Osteocyte (in vitro differentiated cells): Measurements from ENCODE around the gene CASZ1. TPM values are rescaled to one million over a fixed set of nuclear protein-coding genes. Genes with fewer than 3 reads are reported as not detected.

Experiments
- DNase-seq: peaks from one replicate; pipeline ENCODE4 v3.0.0; 2021; ENCODE audit warnings: mixed read lengths; ENCODE audit not compliant: unreplicated experiment; ENCODE audit errors: extremely low spot score
- H3K27ac Mint-ChIP-seq: one replicate; pipeline ENCODE4 v1.8.0; 2021; ENCODE audit warnings: mild to moderate bottlenecking, mixed read lengths; ENCODE audit not compliant: unreplicated experiment
- H3K27me3 Mint-ChIP-seq: one replicate; pipeline ENCODE4 v1.8.0; 2021; ENCODE audit warnings: mixed read lengths; ENCODE audit not compliant: unreplicated experiment
- H3K36me3 Mint-ChIP-seq: one replicate; pipeline ENCODE4 v1.8.0; 2021; ENCODE audit warnings: mixed read lengths; ENCODE audit not compliant: unreplicated experiment
- H3K4me1 Mint-ChIP-seq: one replicate; pipeline ENCODE4 v1.8.0; 2021; ENCODE audit warnings: mixed read lengths; ENCODE audit not compliant: unreplicated experiment
- H3K4me3 Mint-ChIP-seq: one replicate; pipeline ENCODE4 v1.8.0; 2021; ENCODE audit warnings: mild to moderate bottlenecking, moderate library complexity, mixed read lengths; ENCODE audit not compliant: unreplicated experiment
- H3K9me3 Mint-ChIP-seq: one replicate; pipeline ENCODE4 v1.8.0; 2021; ENCODE audit warnings: mixed read lengths; ENCODE audit not compliant: unreplicated experiment
- total RNA-seq: library from RNA; stranded (reverse); gene quantifications from 2 replicates; pipeline ENCODE4 v1.2.1, GENCODE V29; 2021
- TF ChIP-seq, protein P1 (sequence below): fragments of 200-600 bp; sonication (generic); IDR thresholded peaks from 2 replicates; pipeline ENCODE4 v1.5.0; 2021; ENCODE audit warnings: antibody characterized with exemption, mild to moderate bottlenecking, moderate library complexity

The CASZ1 gene
- total RNA-seq, 1 donor from 2014 or later, result 1.2 TPM

DNA sequence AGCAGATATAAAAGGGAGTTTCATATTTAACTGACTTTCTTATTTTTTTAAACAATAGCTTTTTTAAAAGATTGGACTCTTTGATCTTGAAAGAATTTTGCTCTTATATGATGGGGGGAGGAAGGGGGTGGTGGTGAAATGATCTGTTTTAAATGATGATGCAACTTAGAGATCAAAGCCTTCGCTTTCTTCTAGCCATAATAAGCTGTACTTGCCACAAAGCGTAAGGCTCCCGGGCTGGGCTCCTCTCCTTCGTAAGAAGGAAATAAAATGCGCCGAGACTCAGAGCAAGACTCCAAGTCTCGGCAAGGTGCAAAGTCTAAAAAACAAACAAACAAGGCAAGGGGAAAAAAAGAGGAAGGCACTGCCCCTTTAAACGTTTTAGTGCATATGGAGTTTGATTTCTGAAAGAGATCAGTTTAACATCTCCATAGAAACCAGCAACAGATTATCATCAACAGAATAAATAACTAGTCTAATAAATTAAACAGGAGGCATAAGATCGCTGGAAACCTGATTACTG lies 3.3 kb downstream of the CASZ1 start:
- TF ChIP-seq, protein P1, sequence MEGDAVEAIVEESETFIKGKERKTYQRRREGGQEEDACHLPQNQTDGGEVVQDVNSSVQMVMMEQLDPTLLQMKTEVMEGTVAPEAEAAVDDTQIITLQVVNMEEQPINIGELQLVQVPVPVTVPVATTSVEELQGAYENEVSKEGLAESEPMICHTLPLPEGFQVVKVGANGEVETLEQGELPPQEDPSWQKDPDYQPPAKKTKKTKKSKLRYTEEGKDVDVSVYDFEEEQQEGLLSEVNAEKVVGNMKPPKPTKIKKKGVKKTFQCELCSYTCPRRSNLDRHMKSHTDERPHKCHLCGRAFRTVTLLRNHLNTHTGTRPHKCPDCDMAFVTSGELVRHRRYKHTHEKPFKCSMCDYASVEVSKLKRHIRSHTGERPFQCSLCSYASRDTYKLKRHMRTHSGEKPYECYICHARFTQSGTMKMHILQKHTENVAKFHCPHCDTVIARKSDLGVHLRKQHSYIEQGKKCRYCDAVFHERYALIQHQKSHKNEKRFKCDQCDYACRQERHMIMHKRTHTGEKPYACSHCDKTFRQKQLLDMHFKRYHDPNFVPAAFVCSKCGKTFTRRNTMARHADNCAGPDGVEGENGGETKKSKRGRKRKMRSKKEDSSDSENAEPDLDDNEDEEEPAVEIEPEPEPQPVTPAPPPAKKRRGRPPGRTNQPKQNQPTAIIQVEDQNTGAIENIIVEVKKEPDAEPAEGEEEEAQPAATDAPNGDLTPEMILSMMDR, result no peak
- no peaks in the 10 kb centered on the region for H3K9me3 Mint-ChIP-seq
- no peaks in the 10 kb centered on the region for H3K36me3 Mint-ChIP-seq
- H3K27me3 Mint-ChIP-seq, result peaks cover 33% of the 10 kb centered on the region
- H3K27ac Mint-ChIP-seq, result no peak overlapping the region
- peaks cover 20% of the 10 kb centered on the region for H3K4me1 Mint-ChIP-seq
- no peak for DNase-seq
- H3K4me3 Mint-ChIP-seq, result peak overlapping the region; percentile 63

DNA sequence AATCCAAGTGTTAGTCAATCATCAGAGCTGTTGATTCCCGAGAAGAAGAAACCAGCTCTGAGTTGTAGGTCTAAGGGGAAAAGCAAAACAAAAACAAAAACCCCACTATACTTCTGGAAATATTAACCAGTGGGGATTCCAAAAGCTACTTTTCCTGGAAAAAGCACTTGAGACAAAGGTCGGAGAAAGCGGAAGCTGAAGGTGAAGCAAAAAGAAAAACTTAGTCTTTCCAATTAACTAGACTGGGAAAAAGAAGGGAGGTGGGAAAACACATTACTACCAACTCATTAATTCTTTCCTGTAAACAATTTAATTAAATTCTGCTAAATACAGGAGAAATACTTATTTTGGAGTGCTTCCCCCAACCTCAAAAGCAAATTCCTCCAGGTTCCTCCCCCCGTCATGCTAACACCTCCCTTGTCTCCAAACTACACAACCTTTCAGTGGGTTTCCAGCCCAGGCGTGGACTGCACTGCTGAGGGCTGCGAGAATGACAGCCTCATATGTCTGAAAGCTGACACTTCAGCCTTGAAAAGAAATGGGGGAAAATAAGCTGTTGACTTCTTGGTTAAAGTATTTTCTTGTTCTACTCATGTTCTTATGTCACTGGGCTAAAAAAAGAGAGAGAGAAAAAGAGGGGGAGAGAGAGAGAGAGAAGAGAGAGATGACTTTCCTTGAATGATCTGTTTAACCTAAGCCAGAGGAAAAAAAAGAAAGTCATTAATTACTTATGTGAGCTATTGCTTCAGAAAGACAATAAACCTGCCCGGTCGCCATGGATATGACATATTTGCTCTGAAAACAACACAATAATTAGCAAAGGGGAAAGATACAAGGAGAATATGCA lies 5.1 kb downstream of the CASZ1 start:
- Mint-ChIP-seq H3K27ac (no peak overlapping the region), H3K27me3 (peaks cover 39% of the 10 kb centered on the region), H3K9me3 (no peaks in the 10 kb centered on the region), H3K36me3 (no peaks in the 10 kb centered on the region), H3K4me1 (peaks cover 20% of the 10 kb centered on the region), H3K4me3 (no peak overlapping the region)
- TF ChIP-seq, protein P1, result no peak
- DNase-seq, result no peak

DNA sequence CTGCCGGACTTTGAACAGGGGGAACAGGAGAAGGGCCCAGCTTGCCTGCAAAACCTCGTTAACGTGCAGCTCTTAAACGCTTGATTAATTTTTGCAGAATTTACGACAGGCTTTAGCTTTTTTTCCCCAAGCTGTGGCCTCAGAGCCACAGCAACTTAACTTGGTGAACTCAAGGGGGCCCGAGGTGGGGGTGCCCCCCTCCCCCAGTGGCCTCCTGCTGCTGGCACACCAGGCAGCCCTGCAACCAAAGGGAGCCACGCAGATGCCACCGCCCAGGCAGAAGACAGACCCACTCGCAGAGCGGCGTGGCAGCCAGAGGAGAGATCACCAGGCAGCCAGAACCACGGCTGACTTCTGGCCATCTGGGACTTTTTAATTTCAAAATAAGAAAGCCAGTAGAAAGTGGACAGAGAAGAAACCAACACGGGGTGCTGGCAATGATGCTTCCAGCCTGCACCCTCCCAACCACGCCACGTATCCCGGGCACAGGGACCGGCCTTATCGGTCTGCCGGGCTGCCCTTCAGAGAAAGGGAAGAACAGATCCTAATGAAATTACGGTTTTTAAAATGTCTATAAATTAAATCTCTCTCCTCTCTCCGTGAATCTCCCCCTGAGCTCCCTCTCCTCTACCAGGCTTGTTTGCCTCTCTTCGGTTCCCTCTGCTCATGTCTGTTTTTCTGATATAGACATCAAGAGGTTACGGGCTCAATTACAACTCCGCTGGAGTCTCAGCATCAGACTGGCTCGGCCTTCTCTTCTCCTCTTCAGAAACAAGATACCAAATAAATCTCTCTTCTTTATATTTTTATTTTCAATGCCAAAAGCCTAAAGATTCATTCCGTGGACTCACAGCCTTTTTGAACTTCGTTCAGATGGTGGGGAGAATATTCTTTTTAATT lies 6.4 kb downstream of the CASZ1 start:
- peaks cover 16% of the 10 kb centered on the region for H3K4me1 Mint-ChIP-seq
- DNase-seq, result no peak
- TF ChIP-seq, protein P1, result no peak

DNA sequence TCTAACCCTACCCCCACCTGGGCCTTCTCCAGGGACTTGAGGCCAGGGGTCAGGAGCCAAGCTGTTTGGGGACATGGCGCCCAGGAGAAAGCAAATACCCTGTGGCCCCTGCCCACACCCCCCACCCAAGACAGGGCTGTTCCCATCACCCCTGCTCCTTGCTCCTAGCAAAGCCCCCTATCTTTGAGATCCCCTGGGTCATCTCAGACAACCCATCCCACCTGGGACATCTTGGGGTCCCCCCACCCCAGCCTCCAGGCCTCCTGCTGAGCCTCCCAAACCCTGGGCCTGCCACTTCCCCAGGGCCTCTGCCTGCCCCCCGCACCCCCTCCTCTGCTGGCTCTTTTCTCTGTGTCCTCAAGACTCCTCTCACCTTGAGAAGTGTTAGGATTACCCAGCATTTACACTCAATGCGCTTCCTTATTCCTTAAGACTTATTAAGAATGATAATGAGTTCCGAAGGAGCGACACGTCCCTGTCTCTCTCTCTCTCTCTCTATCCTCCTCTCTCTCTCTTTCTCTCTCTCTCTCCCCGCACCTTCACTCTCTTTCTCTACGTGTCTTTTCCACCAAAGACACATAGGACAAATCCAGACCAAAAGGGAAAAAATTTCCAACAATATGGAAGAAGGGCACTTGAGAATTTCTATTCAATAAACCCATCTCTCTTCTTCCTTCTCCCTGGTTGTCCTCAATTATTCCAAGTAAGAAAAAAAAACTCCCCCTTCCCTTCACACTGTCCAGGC lies 7.2 kb downstream of the CASZ1 start:
- Mint-ChIP-seq H3K9me3 (no peaks in the 10 kb centered on the region), H3K4me1 (peaks cover 9% of the 10 kb centered on the region), H3K4me3 (no peak overlapping the region), H3K27me3 (peaks cover 45% of the 10 kb centered on the region), H3K36me3 (no peaks in the 10 kb centered on the region), H3K27ac (no peak overlapping the region)
- no peak for DNase-seq
- TF ChIP-seq, protein P1, result no peak

More for the DNA sequence above, 6.4 kb downstream of the CASZ1 start:
- Mint-ChIP-seq H3K4me3 (no peak overlapping the region), H3K9me3 (no peaks in the 10 kb centered on the region), H3K27me3 (peaks cover 45% of the 10 kb centered on the region), H3K27ac (no peak overlapping the region), H3K36me3 (no peaks in the 10 kb centered on the region)
